Activated effector memory CD4-positive, alpha-beta T cell treated with Interleukin-2 at 50 U/mL for 16 hours (primary cell): ENCODE data around the gene SLC4A4.

ENCODE experiments used
- DNase-seq: peaks from one replicate; pipeline ENCODE4 v3.0.0-alpha.2; 2020

The SLC4A4 gene

DNA sequence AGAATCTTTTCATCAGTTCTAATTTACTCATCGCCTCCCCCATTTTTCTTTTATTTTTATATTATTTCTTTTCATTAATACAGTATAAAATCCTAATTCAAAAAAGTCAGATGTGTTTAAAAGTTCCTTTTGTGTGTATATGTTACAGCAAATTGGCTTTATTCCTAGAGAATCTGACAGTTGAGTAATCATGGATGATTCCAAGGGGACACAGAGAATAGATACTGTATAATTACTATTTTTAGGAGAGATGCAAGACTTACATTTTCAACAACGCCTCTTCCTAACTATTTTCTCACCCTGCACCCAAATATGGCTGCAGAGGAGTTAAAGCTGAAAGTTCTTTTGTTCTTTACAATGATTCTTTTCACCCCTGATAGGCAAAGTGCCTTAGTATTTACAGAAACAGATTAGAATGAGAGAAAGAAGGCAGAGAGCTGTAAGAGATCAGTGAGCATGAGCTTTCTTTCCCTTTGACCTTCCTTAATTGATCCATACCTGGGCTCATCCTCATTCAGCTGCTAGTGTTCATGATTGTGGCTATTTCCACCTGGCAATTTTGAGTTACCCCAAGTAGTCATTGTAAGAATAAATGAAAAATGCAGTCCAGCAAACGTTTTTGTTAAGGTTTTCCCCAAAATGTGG, 210.8 kb downstream of the SLC4A4 start:
- DNase-seq, result no peak

DNA sequence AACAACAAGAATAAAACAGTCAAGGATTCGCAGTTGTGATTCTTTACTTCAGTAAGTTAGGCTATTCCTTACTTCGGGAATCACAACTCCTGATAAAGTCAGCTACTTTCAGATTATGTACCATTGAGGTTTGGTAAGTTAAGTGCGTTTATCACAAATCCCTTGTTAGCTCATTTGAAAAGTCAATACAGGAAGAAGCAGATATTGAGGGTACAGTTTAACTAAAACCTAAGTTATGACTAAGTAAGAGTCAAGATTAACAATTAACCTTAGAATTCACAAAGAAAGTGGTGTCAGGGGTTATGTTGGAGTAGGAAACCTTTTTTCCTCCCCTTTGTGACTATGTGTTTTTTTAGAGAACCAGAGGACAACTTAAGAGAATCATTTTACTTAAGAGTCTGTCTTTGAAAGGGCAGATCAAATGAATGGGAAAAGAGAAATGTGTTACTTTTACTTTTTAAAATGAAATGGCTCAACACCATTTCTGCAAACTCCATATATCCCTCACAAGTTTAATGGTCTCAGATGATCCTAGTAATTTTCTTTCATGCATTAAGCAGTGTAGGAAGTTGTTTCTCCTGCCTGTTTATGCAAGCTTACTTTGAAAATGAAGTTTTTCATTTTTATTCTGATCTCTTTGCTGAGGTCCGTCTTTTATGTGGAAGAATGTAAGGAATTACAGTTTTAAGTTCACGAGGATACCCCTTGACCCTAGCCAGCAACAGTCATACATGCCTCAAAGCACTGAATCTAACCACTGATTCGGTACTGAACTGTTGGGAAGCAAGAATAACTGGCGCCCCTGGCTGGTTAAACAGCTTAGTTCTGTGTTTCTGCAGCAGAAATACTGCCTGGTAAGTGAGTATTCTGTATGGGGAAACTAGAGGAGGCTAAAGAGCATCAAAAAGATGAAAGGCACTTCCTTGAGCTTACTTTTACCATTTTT, 211.7 kb downstream of the SLC4A4 start:
- no peak for DNase-seq

GRCh38 chr4:71553605-71554004, 214.8 kb downstream of the SLC4A4 start:
- no peak for DNase-seq

DNA sequence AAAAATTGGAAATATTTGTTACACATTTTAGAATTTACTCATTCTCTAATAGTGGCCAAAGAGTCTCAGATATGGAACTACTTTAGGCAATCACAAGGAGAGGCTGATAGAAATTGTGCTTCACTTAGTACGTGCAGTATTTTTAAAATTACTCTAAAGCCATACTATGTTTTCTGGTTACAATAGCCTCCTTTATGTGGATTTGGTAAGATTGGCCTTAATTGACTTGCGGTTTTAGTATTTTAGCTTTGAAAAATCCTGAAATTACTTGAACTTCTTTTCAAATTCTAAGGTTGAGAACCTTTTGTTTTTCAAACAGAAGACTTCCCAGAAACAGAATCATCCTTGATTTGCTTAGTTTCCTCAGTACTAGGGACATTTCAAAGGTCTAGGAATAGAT, 215.2 kb downstream of the SLC4A4 start:
- DNase-seq, result no peak

DNA sequence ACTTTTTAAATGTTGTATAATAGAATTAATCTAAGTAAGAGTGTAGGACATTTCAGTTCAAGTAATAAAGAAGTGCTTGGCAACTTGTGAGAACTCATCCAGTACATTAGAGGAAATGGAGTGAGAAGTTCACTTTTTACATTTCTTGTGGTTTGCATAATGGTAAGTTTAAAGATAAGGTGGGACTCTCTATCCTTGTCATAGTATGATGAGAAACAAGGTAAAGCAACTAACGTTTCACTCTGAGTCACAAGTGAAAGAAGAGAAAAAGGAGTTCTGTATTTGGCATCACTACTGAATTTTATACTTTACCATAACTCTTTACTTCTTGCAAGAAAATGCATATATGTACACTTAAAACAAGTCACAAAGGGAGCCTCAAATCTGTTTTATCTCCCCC, 219.4 kb downstream of the SLC4A4 start:
- no peak for DNase-seq

- DNase-seq, result no peak
Observed at GRCh38 chr4:71559957-71560571, 221.2 kb downstream of the SLC4A4 start.

GRCh38 chr4:71564775-71565174, 226.0 kb downstream of the SLC4A4 start:
- no peak for DNase-seq

GRCh38 chr4:71566856-71567255, 228.0 kb downstream of the SLC4A4 start:
- no peak for DNase-seq

- no peak for DNase-seq
Observed at GRCh38 chr4:71568131-71568530, 229.3 kb downstream of the SLC4A4 start.

- DNase-seq, result no peak
Observed at GRCh38 chr4:71570492-71570891, 231.7 kb downstream of the SLC4A4 start.

DNA sequence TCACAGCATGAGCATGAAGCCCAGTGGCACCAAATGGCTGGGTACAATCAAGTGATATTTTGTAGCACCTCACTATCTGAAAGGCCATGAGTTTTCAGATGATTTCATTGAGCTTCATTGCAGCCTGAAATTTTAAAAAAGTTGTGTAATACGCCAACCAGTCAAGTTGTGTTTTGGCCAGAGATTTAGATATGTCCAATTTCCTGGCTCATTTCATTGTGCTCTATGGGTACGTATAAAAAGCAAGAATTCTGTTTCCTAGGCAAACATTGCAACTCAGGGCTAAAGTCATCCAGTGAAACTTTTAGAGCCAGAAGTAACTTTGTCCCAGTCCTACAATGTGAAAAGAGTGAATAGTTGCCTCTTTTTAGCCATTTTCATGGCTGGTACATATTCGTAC, 232.5 kb downstream of the SLC4A4 start:
- DNase-seq, result no peak

DNA sequence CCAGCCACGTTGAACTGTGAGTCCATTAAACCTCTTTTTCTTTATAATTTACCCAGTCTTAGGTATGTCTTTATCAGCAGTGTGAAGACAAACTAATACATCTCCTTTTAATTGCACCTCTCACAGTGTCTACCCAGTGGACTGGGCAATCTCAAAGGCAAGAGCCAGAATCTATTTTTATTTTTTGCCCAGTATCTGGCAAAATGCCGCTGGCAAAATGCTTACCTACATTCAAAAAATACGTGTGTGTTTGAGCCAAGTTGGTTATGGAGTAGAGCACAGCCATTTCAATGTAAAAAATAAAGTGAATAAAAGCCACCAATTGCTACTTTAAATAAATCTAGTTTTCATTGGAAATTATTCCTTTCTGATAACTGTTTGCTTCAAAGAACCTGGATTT, 245.2 kb downstream of the SLC4A4 start:
- no peak for DNase-seq

DNA sequence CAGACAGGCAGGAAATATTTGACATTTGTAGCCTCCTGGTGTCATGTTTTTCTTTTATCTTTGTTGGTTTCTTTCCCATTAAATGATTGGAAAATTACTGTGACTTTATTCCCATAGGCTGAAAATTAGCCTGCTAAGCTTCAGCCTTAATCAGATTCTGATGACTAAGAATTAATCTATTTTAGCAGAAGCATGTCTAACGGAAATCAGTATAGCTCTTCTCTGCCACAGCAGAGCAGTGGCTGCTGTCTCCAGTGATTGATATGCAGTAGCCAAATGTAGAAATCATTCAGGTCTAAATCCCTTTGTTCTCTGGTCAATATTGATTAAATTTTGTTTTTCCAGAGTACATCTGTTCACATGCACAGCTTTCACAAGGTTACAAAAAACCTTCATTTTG, 245.8 kb downstream of the SLC4A4 start:
- DNase-seq, result no peak

- DNase-seq, result no peak
Observed at GRCh38 chr4:71586087-71586763, 247.4 kb downstream of the SLC4A4 start.

DNA sequence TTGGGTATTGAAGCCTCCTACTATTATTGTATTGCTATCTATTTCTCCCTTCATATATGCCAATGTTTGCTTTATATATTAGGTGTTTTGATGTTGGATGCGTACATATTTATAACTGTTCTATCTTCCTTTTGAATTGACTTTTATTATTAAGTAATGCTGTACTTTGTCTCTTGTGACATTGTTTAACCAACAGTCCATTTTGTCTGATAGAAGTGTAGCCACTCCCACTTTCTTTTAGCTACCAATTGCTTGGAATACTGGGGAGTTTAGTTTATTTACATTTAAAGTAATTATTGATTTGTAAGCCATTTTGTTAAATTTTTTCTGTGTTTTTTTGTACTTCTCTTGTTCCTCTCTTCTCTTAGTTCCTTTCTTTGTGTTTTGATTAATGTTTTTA, 249.2 kb downstream of the SLC4A4 start:
- no peak for DNase-seq

DNA sequence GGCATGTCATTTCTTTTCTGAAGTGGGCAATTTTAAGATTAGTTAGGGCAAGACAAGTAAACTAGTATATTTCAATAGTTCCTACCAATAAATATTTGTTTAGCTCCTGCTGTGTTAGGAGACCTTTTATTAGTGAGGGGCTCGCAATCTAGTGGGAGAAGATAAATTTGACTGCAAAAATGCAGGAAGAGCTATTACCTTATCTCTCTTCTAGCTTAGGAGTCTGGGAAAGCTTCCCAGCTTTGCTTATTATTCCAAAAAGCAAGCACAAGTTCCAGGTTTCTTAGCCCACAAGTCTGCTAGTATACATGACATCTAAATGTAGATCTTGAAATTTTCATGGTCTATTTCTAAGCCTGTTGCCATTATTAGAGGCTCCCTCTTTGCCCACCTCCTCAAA, 254.0 kb downstream of the SLC4A4 start:
- DNase-seq, result no peak

GRCh38 chr4:71593311-71593710, 254.5 kb downstream of the SLC4A4 start:
- no peak for DNase-seq

DNA sequence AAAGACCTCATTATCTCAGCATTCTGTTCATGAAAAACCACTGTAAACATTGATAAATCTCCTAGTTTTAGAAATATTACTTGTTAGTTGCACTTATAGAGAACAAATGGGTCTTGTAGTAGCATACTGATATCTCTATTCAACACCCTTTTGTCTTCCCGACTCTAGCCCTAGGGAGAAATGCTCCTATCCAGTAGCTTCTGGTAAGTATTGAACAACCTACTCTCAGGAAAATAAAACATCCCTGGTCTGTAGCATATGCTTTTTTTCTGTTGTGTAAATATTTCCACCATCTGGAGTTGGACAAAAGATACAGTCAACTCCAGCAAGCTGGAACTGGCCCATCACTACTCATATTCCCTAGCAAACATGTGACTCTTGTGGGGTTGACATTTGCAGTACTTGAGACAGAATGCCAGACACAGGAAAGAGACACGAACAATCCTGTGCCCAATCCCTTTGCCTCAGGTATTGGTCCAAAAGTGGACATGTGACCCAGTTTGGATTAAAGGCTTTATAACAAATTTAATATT, 256.8 kb downstream of the SLC4A4 start:
- DNase-seq, result no peak

DNA sequence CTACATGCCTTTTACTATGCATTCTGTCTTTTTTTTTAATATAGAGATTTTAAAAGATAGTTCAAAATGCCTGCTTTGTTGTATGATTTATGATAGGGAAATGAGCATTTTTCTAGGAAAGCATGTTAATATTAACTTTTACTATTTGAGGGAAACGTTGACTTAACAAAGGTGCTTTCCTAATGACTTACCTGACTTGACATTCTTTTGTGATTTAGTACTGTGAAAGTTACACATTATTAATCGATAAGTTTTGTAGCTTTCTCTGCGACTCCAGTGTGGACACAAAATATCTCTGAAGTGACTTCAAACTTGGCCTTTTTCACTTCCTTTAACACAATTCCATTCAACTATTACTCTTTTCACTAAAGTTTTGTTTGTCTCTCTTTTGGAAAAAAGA, 260.8 kb downstream of the SLC4A4 start:
- no peak for DNase-seq

GRCh38 chr4:71602289-71602900, 263.6 kb downstream of the SLC4A4 start:
- no peak for DNase-seq

DNA sequence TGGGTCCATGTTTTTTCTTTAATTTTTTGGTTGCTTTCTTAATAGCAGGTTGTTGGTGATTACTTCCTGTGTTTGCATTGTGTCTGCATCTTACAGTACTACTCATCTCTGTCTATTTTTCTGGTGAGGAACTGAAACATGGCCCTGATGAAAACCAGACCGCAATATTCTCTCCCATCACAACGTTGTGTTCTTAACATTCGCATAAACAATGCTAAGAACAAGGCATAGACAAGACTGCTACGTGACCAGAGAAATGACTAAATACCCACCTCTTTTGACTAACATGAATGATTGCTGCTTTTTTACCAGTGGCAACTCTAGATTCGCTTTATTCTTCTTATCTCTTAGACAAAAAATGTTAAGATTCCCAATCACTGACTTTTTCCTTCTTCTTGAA, 266.0 kb downstream of the SLC4A4 start:
- DNase-seq, result no peak

- DNase-seq, result no peak
Observed at GRCh38 chr4:71607109-71607508, 268.3 kb downstream of the SLC4A4 start.
